ENCODE data around the gene IPPK.

Gene IPPK

GRCh38 chr9:92564504-92564903, 105.4 kb downstream of the IPPK start:
- Histone ChIP-seq H3K4me3 (ENCODE audit: low read depth, low read length, poor library complexity, severe bottlenecking) (no peak overlapping the region), H4K20me1 (ENCODE audit: insufficient read depth, low read length) (no peaks in the 10 kb centered on the region), H3K27me3 (ENCODE audit: insufficient read depth, low read length) (no peaks in the 10 kb centered on the region), H2AFZ (ENCODE audit: low read length) (no peak overlapping the region), H3K9me3 (ENCODE audit: low read length) (peaks cover 2% of the 10 kb centered on the region; the same call in 1 of the 2 replicates), H3F3A (ENCODE audit: insufficient read depth, low read length) (no peaks in the 10 kb centered on the region), H3K9ac (ENCODE audit: low read length) (no peak overlapping the region), H3K4me2 (ENCODE audit: low read length) (no peak overlapping the region), H3K79me2 (ENCODE audit: insufficient read depth, low read length) (no peaks in the 10 kb centered on the region), H3K9me2 (ENCODE audit: low read depth, low read length) (no peaks in the 10 kb centered on the region), H3K4me1 (ENCODE audit: insufficient read depth, low read length, severe bottlenecking) (no peaks in the 10 kb centered on the region), H3K36me3 (ENCODE audit: insufficient read depth, low read length) (no peaks in the 10 kb centered on the region), H3K27ac (ENCODE audit: low read depth, low read length, poor library complexity, severe bottlenecking) (no peak overlapping the region)
- no peak for TF ChIP-seq CTCF (IDR thresholded peaks at IDR 0.05; ENCODE audit: low read length)
- no peak for TF ChIP-seq EZH2 (IDR thresholded peaks at IDR 0.05; ENCODE audit: borderline replicate concordance, low read length)
